ENCODE data around the gene SUGP1. TPM values are rescaled to one million over a fixed set of nuclear protein-coding genes. Genes with fewer than 3 reads are reported as not detected.

The SUGP1 gene
- 10 to 100 TPM; 42.8 to 51.3 TPM for total RNA-seq

DNA sequence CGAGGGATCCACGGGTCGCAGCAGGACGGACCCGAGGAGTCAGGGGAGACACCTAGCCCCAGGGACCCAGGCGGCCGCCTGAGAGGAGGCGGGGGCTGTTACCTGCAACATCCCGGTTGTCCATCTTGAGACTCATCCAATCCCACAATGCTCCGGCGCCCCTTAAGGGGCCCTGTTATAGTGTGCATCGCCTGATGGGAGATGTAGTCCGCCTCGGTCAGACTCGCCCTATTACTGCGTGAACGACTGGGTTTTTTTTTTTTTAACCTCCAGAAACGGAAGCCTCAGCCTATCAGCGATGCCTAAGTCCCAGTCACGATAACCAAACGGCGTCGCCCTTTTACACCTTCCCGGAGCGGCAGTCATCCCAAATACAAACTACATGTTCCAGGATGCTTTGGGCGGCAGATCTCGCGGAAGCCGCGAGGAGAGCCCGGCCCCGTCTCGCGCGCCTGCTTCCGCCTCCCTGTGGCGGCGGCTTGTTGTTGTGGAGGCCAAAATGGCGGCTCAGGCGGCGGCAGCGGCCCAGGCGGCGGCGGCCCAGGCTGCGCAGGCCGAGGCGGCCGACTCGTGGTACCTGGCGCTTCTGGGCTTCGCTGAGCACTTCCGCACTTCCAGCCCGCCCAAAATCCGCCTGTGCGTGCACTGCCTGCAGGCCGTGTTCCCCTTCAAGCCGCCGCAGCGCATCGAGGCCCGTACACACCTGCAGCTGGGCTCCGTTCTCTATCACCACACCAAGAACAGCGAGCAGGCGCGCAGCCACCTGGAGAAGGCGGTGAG, at the start of gene SUGP1, which contains the start of gene MAU2:
Gene SUGP1, minus strand, starts transcription at position 149 of the 780 bp plus-strand sequence. Its CDS starts 13 bp downstream, at position 136.
Gene MAU2, plus strand, starts transcription at position 469 of the 780 bp plus-strand sequence. Its CDS starts 31 bp downstream, at position 500.
- TF ChIP-seq, protein P1, sequence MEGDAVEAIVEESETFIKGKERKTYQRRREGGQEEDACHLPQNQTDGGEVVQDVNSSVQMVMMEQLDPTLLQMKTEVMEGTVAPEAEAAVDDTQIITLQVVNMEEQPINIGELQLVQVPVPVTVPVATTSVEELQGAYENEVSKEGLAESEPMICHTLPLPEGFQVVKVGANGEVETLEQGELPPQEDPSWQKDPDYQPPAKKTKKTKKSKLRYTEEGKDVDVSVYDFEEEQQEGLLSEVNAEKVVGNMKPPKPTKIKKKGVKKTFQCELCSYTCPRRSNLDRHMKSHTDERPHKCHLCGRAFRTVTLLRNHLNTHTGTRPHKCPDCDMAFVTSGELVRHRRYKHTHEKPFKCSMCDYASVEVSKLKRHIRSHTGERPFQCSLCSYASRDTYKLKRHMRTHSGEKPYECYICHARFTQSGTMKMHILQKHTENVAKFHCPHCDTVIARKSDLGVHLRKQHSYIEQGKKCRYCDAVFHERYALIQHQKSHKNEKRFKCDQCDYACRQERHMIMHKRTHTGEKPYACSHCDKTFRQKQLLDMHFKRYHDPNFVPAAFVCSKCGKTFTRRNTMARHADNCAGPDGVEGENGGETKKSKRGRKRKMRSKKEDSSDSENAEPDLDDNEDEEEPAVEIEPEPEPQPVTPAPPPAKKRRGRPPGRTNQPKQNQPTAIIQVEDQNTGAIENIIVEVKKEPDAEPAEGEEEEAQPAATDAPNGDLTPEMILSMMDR (IDR thresholded peaks at IDR 0.05), result no peak
- H3K4me1 Mint-ChIP-seq (ENCODE audit: low read depth), result peaks cover 36% of the 10 kb centered on the region

GRCh38 chr19:19368087-19368486, 47.8 kb upstream of the SUGP1 start:
- TF ChIP-seq, protein P1 (IDR thresholded peaks at IDR 0.05), result no peak
- Mint-ChIP-seq H3K27ac (no peak overlapping the region), H3K27me3 (no peaks in the 10 kb centered on the region), H3K4me1 (ENCODE audit: low read depth) (peaks cover 18% of the 10 kb centered on the region), H3K9me3 (no peaks in the 10 kb centered on the region), H3K4me3 (no peak overlapping the region), H3K36me3 (ENCODE audit: low read depth) (no peaks in the 10 kb centered on the region)
- ATAC-seq, result no peak
- POLR2A ChIA-PET, result no interaction called here
- no peak for DNase-seq
- intact Hi-C loops (cut with micrococcal nuclease), result loop anchor here (5.0 kb wide), 1 partner anchor 119 kb away; no protein-coding TSS in a partner anchor
- CTCF ChIA-PET, result interaction anchor here (2.5 to 7.8 kb wide), 2 partner anchors 11 to 121 kb away, joined by 10 to 135 read pairs; no protein-coding TSS in a partner anchor

More for the DNA sequence above, at the start of gene SUGP1, which contains the start of gene MAU2:
- H3K9me3 Mint-ChIP-seq, result no peaks in the 10 kb centered on the region
- no peaks in the 10 kb centered on the region for H3K27me3 Mint-ChIP-seq
- DNase-seq, result peak; percentile 95
- intact Hi-C loops (cut with micrococcal nuclease), result no loop called here
- peak within 1 kb of the TSS; percentile 95 for H3K4me3 Mint-ChIP-seq
- H3K36me3 Mint-ChIP-seq (ENCODE audit: low read depth), result peaks cover 18% of the 10 kb centered on the region
- ChIA-PET POLR2A (interaction anchor here (0.6 to 1.3 kb wide), 3 partner anchors 14 to 128 kb away, joined by 3 to 4 read pairs (median 4); partner anchors contain the start of genes BORCS8 and RFXANK), CTCF (interaction anchor here (0.7 to 1.9 kb wide), 3 partner anchors 146 to 211 kb away, joined by 3 to 9 read pairs (median 5); no protein-coding TSS in a partner anchor)
- ATAC-seq, result peak; percentile 94
- H3K27ac Mint-ChIP-seq, result peak within 1 kb of the TSS; percentile 100

- peak overlapping the region; percentile 20 for H3K4me3 Mint-ChIP-seq
- ATAC-seq (peak; percentile 83), DNase-seq (peak; percentile 82)
- no peaks in the 10 kb centered on the region for H3K36me3 Mint-ChIP-seq (ENCODE audit: low read depth)
- no peaks in the 10 kb centered on the region for H3K9me3 Mint-ChIP-seq
- TF ChIP-seq, protein P1 (IDR thresholded peaks at IDR 0.05), result peak; percentile 79
- ChIA-PET POLR2A (no interaction called here), CTCF (interaction anchor here (0.6 to 7.8 kb wide), 9 partner anchors 7 to 127 kb away, joined by 3 to 135 read pairs (median 3); partner anchors contain the start of gene GATAD2A)
- intact Hi-C loops (cut with micrococcal nuclease), result loop anchor here (5.0 kb wide), 1 partner anchor 121 kb away; no protein-coding TSS in a partner anchor
- peak overlapping the region; percentile 53 for H3K27ac Mint-ChIP-seq
- peaks cover 16% of the 10 kb centered on the region for H3K4me1 Mint-ChIP-seq (ENCODE audit: low read depth)
- no peaks in the 10 kb centered on the region for H3K27me3 Mint-ChIP-seq
Observed at GRCh38 chr19:19366434-19367396, 46.4 kb upstream of the SUGP1 start.

DNA sequence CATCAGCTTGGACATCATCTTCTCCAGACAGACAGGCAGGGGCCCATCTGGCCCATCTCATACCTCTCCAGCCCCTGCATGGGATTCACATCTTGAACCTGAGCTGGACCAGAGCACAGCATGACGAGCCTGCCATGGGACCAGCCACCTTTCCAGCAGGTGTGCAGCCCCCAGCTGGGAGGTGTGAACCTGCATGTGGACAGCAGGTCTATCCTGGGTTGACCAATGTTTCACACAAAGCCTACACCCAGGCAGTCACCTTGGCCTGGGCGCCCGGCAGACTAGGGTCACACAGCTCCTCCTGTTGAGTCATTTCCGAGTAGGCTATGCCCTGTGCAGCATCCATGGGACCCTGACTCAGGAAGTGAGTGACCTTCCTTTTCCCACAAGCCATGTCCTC, 41.8 kb upstream of the SUGP1 start:
- Mint-ChIP-seq H3K27me3 (no peaks in the 10 kb centered on the region), H3K4me1 (ENCODE audit: low read depth) (peaks cover 32% of the 10 kb centered on the region), H3K4me3 (no peak overlapping the region), H3K36me3 (ENCODE audit: low read depth) (peaks cover 2% of the 10 kb centered on the region), H3K27ac (no peak overlapping the region), H3K9me3 (no peaks in the 10 kb centered on the region)
- DNase-seq (no peak), ATAC-seq (no peak)
- intact Hi-C loops (cut with micrococcal nuclease), result no loop called here
- ChIA-PET CTCF (interaction anchor here (0.7 to 7.8 kb wide), 6 partner anchors 11 to 127 kb away, joined by 3 to 135 read pairs (median 4); no protein-coding TSS in a partner anchor), POLR2A (interaction anchor here (0.7 to 1.3 kb wide), 4 partner anchors 18 to 97 kb away, joined by 3 to 4 read pairs (median 4); partner anchors contain the start of gene GATAD2A)
- TF ChIP-seq, protein P1 (IDR thresholded peaks at IDR 0.05), result no peak

All from activated CD8-positive, alpha-beta T cell treated with anti-CD3 and anti-CD28 coated beads for 36 hours (primary cell).